NOMO-1 treated with dmso at 0.1 percent for 144 hours (cell line): ENCODE results near the gene EXOC2.

Experiments used
- DNase-seq: peaks from one replicate; lab custom pipeline; 2025; ENCODE audit not compliant: unreplicated experiment; lab: John Stamatoyannopoulos, UW

Gene EXOC2

GRCh38 chr6:449486-450419 lies 243.2 kb downstream of the EXOC2 start:
- DNase-seq, result no peak

- no peak for DNase-seq
Measured at GRCh38 chr6:449057-449430, 243.9 kb downstream of the EXOC2 start.

- no peak for DNase-seq
Measured at GRCh38 chr6:448296-449056, 244.5 kb downstream of the EXOC2 start.

- DNase-seq, result no peak
Measured at GRCh38 chr6:447381-448165, 245.4 kb downstream of the EXOC2 start.

GRCh38 chr6:446418-447366 lies 246.2 kb downstream of the EXOC2 start:
- DNase-seq, result no peak

GRCh38 chr6:445571-446417 lies 247.1 kb downstream of the EXOC2 start:
- no peak for DNase-seq

- DNase-seq, result no peak
Measured at GRCh38 chr6:444653-445275, 248.2 kb downstream of the EXOC2 start.

- DNase-seq, result no peak
Measured at GRCh38 chr6:443621-444159, 249.2 kb downstream of the EXOC2 start.

GRCh38 chr6:441126-441920 lies 251.6 kb downstream of the EXOC2 start:
- no peak for DNase-seq

GRCh38 chr6:439641-440167 lies 253.2 kb downstream of the EXOC2 start:
- DNase-seq, result no peak

GRCh38 chr6:438634-439170 lies 254.2 kb downstream of the EXOC2 start:
- DNase-seq, result no peak

- DNase-seq, result no peak
Measured at GRCh38 chr6:437037-437392, 255.9 kb downstream of the EXOC2 start.

- no peak for DNase-seq
Measured at GRCh38 chr6:436308-437036, 256.5 kb downstream of the EXOC2 start.

GRCh38 chr6:435441-436307 lies 257.3 kb downstream of the EXOC2 start:
- no peak for DNase-seq
